Measurements from ENCODE around the gene GAD1.

Gene GAD1

GRCh38 chr2:170816504-170817092, at the start of gene GAD1:
Gene GAD1, plus strand, starts transcription at chr2:170816887. Its CDS starts 1,705 bp downstream, at chr2:170818592.
- peak; percentile 51 to 84 for DNase-seq

- DNase-seq: peak in 1 of 2 experiments; percentile 33
These were observed 46.6 kb upstream of the GAD1 start, which contains the start of gene ERICH2 for GRCh38 chr2:170770008-170770605. Gene ERICH2, plus strand, starts transcription at chr2:170770378. Its CDS starts 304 bp downstream, at chr2:170770682.

- peak; percentile 41 to 72 for DNase-seq
These were observed 45.9 kb upstream of the GAD1 start for GRCh38 chr2:170770606-170771420.

GRCh38 chr2:170771421-170771937, 45.2 kb upstream of the GAD1 start:
- DNase-seq: no peak

GRCh38 chr2:170772295-170772694, 44.4 kb upstream of the GAD1 start:
- DNase-seq: no peak

DNA sequence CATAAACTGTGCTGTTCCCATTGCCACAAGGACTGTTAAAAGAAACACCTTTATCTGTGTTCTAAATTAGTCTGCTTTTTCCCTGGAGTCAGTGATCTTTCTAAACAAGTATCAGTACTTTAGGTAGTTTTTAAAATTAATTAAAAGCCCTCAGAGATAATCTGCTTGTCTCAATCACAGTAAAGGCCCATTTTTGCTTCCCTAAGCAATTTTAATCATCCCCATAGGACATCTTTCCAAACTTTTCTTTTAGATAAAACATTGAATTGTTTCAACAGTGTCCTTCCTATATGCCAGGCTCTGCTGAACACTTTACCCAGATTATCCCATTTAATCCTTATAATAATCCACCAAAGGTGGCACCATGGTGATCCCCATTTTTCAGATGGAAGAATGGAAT, 42.6 kb upstream of the GAD1 start:
- DNase-seq: no peak

DNA sequence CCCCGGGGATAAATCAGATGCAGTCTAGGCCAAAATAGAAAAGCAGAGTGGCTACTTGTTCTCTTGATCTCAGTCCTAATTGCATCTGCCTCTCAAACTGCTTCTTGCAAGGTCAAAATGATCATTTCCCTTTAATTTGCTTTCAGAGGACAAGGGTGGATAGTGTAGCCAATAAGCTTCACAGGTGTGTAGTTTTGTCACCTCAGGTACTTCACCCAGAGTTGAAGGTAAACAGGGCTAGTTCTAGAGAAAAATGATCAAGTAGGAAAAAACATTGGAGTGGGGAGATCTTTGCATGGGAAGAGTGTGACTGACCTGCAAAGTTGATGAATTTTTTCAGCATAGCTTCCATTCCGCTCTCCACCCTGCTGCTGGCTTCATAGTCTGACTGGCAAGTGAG, 37.8 kb upstream of the GAD1 start:
- DNase-seq: no peak

- no peak for DNase-seq
These were observed 37.4 kb upstream of the GAD1 start for GRCh38 chr2:170779304-170779703.

DNA sequence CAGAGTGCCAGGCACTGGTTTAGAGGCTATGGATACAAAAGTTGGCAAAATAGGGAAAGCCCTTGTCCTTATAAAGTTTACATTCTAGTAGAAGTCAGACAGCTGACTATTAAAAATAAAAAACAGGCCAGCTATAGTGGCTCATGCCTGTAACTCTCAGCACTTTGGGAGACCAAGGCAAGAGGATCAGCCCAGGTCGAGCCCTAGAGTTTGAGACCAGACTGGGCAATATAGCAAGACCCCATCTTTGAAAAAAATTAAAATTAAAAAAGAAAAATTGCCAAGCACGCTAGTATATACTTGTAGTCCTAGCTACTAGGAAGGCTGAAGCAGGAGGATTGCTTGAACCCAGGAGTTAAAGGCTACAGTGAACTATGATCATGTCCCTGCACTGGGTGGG, 34.0 kb upstream of the GAD1 start:
- DNase-seq: no peak

- no peak for DNase-seq
These were observed 33.1 kb upstream of the GAD1 start for GRCh38 chr2:170783549-170783948.

GRCh38 chr2:170798996-170799395, 17.7 kb upstream of the GAD1 start:
- no peak for DNase-seq

DNA sequence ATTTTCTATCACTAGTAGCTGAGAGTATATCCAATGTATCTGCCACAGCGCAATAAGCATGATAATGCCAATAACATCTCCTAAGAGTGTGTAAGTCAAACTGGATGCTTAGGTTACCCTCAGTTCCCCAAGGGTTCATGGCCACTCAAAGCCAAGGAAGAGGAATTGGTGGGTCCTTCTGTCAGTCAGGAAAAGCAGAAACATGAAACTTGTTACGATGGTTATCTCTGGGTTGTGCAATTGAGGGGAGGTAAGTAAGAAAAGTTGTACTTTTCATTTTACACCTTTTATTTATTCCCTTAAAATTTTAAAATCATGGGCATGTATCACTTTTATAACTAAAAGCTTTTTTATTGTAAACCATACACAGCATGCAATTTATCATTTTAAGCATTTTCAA, 10.1 kb upstream of the GAD1 start:
- no peak for DNase-seq

- peak; percentile 9 to 53 for DNase-seq
These were observed 3.7 kb upstream of the GAD1 start for GRCh38 chr2:170812710-170813600.

DNA sequence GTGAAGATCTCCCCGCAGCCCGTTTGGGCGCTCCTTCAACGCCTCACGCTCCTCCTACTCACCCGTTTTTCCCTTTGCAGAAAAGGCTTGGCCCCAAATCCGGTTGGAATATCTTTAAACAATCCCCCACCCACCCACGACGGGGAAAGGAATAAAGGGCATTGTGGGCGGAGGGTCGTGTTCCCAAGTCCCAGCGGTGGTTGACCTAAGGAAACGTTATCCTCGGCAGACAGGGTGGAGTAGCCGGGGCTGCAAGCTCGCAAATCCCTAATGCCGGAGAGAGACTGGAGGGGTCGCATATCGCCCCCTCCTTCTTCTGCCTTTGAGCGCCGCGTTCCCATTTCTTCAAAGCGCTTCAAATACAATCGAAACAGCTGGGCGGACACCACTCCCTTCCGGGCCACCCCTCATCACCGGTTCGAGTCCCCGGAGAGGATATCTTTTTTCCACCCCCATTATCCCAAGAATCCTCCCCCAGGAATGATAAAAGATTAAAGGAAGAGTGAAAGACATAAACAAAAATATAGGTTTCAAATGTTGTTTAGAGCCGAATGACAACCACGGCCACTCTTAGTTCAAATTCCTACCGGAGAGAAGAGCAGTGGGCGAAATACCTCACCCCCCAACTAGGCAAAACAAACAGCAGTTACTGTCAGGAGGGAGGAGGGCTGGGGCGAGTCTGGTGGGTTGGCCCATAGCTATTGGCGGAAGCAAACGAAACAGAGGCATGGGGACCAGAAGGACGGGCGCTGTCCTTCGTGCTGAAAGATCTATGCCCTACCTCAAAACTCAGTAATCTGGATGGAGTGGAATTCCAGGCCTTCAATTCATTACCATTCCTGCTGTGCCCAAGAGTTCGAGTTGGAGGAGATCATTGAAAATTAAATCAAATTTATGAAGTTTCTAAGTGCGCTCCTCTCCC, 2.8 kb upstream of the GAD1 start:
- no peak for DNase-seq

GRCh38 chr2:170814533-170815230, 2.0 kb upstream of the GAD1 start:
- DNase-seq: no peak

- DNase-seq: no peak
These were observed 1.4 kb upstream of the GAD1 start for GRCh38 chr2:170815311-170815710.

DNA sequence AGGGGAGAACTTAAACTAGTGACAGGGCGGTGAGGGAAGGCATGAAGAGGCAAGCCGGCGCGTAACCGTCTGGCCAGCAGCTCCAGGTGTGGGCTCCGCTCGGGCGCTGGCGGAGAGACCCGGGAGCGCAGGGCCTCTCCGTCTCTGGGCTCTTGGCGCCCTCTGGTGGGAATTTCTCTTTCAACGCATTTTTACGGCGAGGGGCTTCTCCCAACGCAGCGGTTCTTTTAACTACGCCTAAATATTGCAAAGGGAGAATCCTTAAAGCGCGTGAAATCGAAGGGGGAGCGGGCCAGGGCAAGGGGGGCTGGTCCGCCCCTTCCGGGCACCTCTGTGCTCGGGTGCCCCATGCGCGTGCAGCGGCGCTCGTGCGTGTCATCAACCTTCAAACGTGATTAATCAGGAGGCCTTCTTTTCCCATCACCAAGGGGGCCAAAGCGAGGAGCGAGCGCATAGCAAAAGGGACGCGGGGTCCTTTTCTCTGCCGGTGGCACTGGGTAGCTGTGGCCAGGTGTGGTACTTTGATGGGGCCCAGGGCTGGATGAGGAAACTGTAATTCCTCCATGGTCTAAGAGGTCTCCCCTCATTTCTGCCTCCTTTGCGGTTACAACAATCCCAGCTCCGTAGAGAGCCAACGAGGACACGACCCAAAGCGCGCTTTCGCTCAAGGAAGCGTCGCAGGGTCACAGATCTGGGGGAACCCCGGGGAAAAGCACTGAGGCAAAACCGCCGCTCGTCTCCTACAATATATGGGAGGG, 762 bp upstream of the GAD1 start:
- peak; percentile 5 to 61 for DNase-seq

DNA sequence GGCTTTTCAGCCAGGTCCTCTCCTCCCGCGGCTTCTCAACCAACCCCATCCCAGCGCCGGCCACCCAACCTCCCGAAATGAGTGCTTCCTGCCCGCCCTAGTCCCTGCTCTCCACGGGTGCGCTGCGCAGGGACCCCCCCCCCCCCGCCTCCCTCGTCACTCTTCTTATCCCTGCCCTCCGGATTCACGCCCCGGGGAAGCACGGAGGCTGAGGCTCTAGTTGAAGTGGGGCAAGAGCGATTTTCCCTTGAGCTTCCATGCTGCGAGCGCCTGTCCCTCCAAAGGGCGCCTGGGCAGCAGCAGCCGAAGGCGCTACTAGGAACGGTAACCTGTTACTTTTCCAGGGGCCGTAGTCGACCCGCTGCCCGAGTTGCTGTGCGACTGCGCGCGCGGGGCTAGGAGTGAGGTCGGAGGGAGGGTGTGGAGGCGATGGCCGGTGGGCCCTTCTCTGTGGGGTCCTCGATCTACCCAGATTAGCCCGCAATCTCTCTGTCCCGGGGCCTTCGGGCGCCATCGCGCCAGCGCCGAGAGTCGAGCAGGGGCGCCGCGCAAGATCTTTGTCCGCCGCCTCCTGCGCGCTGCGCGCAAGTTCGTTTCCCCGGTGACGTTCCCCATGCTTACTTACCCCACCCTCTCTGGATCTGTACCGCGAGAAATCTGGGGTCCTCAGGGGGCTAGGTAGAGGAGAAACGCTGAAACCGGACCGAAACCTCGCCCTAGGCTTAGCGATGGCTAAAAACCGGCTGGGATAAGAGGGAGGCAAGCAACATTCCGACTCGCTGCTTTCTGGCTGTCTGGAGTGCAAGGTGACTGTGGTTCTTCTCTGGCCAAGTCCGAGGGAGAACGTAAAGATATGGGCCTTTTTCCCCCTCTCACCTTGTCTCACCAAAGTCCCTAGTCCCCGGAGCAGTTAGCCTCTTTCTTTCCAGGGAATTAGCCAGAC, 677 bp downstream of the GAD1 start:
- DNase-seq: peak; percentile 1 to 19

All from SHP77 (cell line).